ENCODE results near the gene TMEM98.

DNA sequence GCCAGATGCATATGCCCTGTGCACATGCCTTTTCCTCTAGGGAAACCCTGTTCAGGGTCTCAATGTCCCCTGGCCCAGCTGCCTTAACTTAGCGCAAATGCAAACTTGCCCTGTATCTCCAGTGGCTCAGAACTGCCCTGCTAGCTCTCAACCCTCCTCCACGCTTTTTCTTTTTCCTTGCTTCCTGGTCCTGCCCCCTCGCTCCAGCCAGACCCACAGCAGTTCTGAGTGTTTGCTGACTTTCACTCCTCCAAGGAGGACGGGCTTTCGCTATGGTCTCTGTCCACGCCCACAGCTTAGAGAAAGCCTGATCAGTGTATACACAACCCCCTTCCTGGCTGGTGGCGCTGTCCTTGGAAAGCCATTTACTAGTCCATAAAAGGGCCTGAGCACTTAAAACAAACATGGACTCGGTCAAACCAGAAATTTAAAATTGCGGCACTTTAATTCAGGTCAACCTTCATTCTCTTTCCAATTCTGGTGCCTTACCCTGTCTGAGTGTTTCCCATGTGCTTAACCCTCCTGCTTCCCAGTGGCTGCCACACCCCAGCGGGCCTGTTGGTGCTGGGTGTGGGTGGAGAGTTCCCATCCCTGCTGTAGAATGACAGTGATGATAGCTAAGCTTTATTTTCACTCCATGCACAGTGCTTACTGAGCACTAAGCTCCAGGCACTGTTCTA, 15.6 kb upstream of the TMEM98 start:
- TF ChIP-seq, protein P1, sequence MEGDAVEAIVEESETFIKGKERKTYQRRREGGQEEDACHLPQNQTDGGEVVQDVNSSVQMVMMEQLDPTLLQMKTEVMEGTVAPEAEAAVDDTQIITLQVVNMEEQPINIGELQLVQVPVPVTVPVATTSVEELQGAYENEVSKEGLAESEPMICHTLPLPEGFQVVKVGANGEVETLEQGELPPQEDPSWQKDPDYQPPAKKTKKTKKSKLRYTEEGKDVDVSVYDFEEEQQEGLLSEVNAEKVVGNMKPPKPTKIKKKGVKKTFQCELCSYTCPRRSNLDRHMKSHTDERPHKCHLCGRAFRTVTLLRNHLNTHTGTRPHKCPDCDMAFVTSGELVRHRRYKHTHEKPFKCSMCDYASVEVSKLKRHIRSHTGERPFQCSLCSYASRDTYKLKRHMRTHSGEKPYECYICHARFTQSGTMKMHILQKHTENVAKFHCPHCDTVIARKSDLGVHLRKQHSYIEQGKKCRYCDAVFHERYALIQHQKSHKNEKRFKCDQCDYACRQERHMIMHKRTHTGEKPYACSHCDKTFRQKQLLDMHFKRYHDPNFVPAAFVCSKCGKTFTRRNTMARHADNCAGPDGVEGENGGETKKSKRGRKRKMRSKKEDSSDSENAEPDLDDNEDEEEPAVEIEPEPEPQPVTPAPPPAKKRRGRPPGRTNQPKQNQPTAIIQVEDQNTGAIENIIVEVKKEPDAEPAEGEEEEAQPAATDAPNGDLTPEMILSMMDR (IDR thresholded peaks at IDR 0.05) = no peak
- TF ChIP-seq EP300 (IDR thresholded peaks at IDR 0.05) (no peak), POLR2AphosphoS5 (IDR thresholded peaks at IDR 0.05) (peak in 1 of 2 donors; percentile 41)

All from esophagus muscularis mucosa (tissue), 4 donors.